Lower leg skin (tissue), 3 donors: Measurements from ENCODE around the gene EBNA1BP2.

Experiments used
- CTCF ChIP-seq, 3 donors: fragments of 450-650 bp; IDR thresholded peaks; one replicate each; pipeline ENCODE4 v1.5.1; 2016; ENCODE audit warnings: antibody characterized with exemption in 3 of 3, mild to moderate bottlenecking in 3 of 3, moderate library complexity in 2 of 3
- POLR2A ChIP-seq, 2 donors: fragments of 450-650 bp; IDR thresholded peaks; one replicate each; pipeline ENCODE4 v1.6.1; 2016 to 2017; ENCODE audit warnings: antibody characterized with exemption in 2 of 2, mild to moderate bottlenecking in 1 of 2, moderate library complexity in 1 of 2

GRCh38 chr1:43174873-43175272 is 2.8 kb upstream of the EBNA1BP2 start:
- TF ChIP-seq CTCF (IDR thresholded peaks at IDR 0.05): no peak
- TF ChIP-seq POLR2A (IDR thresholded peaks at IDR 0.05): no peak
